Dendritic cell treated with granulocyte-macrophage colony-stimulating factor and Interleukin-4, amounts not matched to agents 40 ng/mL and 50 ng/mL, for 4 days (primary cell): Measurements from ENCODE around the gene P2RX7.

ENCODE experiments used
- H3K27ac Mint-ChIP-seq: one replicate; pipeline ENCODE4 v1.8.0; 2022; ENCODE audit warnings: mild to moderate bottlenecking, mixed read lengths
- H3K27me3 Mint-ChIP-seq: one replicate; pipeline ENCODE4 v1.8.0; 2022; ENCODE audit warnings: mild to moderate bottlenecking, mixed read lengths
- H3K36me3 Mint-ChIP-seq: one replicate; pipeline ENCODE4 v1.8.0; 2022; ENCODE audit warnings: low read depth, mixed read lengths
- H3K4me1 Mint-ChIP-seq: one replicate; pipeline ENCODE4 v1.8.0; 2022; ENCODE audit warnings: low read depth, mixed read lengths
- H3K4me3 Mint-ChIP-seq: one replicate; pipeline ENCODE4 v1.8.0; 2022; ENCODE audit warnings: mild to moderate bottlenecking, moderate library complexity, mixed read lengths
- H3K9me3 Mint-ChIP-seq: one replicate; pipeline ENCODE4 v1.8.0; 2022; ENCODE audit warnings: mixed read lengths
- intact Hi-C: fragments of 100-400 bp; cut with micrococcal nuclease; formaldehyde crosslinking; loops from one replicate; pipeline ENCODE4 v1.15.0; 2022

Gene P2RX7

GRCh38 chr12:121116318-121117225, 16.1 kb upstream of the P2RX7 start:
- H3K27me3 Mint-ChIP-seq, result peaks cover 3% of the 10 kb centered on the region
- H3K9me3 Mint-ChIP-seq, result no peaks in the 10 kb centered on the region
- intact Hi-C loops, result no loop called here
- H3K36me3 Mint-ChIP-seq, result no peaks in the 10 kb centered on the region
- no peak overlapping the region for H3K27ac Mint-ChIP-seq
- no peak overlapping the region for H3K4me3 Mint-ChIP-seq
- H3K4me1 Mint-ChIP-seq, result peaks cover 8% of the 10 kb centered on the region

GRCh38 chr12:121117226-121117777, 15.4 kb upstream of the P2RX7 start:
- no peak overlapping the region for H3K27ac Mint-ChIP-seq
- H3K4me1 Mint-ChIP-seq, result peaks cover 8% of the 10 kb centered on the region
- intact Hi-C loops, result no loop called here
- H3K9me3 Mint-ChIP-seq, result no peaks in the 10 kb centered on the region
- peaks cover 3% of the 10 kb centered on the region for H3K27me3 Mint-ChIP-seq
- no peaks in the 10 kb centered on the region for H3K36me3 Mint-ChIP-seq
- no peak overlapping the region for H3K4me3 Mint-ChIP-seq

DNA sequence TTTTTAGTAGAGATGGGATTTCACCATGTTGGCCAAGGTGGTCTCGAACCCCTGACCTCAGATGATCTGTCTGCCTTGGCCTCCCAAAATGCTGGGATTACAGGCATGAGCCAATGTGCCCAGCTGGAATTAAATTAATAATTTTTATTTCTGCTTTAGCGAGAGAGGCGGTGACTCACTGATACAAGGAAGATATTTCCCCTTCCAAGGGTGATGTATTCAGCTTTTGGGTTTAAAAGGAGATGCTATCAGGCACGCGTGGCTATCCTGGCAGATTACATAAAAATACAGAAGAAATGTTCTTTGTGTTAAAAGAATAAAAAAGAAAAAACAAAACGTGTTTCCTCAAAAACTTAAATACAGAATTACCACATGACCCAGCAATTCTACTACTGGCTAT, 12.4 kb upstream of the P2RX7 start:
- peaks cover 14% of the 10 kb centered on the region for H3K4me1 Mint-ChIP-seq
- no peaks in the 10 kb centered on the region for H3K36me3 Mint-ChIP-seq
- H3K27me3 Mint-ChIP-seq, result peaks cover 3% of the 10 kb centered on the region
- H3K27ac Mint-ChIP-seq, result no peak overlapping the region
- no peaks in the 10 kb centered on the region for H3K9me3 Mint-ChIP-seq
- H3K4me3 Mint-ChIP-seq, result no peak overlapping the region
- intact Hi-C loops, result no loop called here

- Mint-ChIP-seq H3K4me1 (peaks cover 16% of the 10 kb centered on the region), H3K36me3 (no peaks in the 10 kb centered on the region), H3K27ac (no peak overlapping the region), H3K9me3 (no peaks in the 10 kb centered on the region), H3K4me3 (no peak overlapping the region), H3K27me3 (peaks cover 3% of the 10 kb centered on the region)
- intact Hi-C loops, result no loop called here
Measured at GRCh38 chr12:121120989-121121755, 11.5 kb upstream of the P2RX7 start.

DNA sequence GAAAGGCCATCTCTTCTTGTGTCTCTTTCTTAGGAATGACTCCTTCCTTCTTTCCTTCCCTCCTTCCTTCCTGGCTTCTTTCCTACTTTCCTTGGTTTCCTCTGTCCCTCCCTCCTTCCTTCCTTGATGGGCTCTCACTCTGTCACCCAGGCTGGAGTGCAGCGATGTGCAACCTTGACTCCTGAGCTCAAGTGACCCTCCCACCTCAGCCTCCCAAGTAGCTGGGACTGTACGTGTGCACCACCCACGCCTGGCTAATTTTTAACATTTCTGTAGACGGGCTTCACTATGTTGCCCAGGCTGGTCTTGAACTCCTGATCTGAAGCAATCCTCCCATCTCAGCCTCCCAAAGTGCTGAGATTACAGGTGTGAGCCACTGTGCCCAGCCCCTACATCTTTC, 10.9 kb upstream of the P2RX7 start:
- H3K4me3 Mint-ChIP-seq, result no peak overlapping the region
- no peaks in the 10 kb centered on the region for H3K9me3 Mint-ChIP-seq
- no peak overlapping the region for H3K27ac Mint-ChIP-seq
- peaks cover 3% of the 10 kb centered on the region for H3K27me3 Mint-ChIP-seq
- intact Hi-C loops, result no loop called here
- no peaks in the 10 kb centered on the region for H3K36me3 Mint-ChIP-seq
- H3K4me1 Mint-ChIP-seq, result peaks cover 19% of the 10 kb centered on the region

DNA sequence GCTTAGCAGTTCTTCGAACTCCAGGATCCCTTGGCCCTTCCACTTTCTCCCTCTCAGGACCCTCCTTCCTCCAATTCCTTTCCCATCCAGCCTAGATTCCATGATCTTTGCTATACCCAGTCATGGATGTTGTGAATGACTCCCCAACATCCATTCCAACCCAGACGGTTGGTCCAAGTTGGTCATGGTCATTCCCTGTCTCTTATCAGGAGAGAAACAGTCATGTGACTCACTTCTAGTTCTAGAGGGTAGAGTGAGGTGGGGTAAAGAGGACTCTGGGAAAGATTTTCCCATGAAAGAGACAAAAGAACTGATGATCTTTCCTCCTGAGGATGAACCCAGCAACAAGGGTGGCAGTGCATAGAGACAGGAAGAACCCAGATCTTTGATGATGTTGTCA, 9.2 kb upstream of the P2RX7 start:
- intact Hi-C loops, result no loop called here
- Mint-ChIP-seq H3K36me3 (no peaks in the 10 kb centered on the region), H3K4me1 (peaks cover 34% of the 10 kb centered on the region), H3K27me3 (peaks cover 3% of the 10 kb centered on the region), H3K4me3 (no peak overlapping the region), H3K27ac (no peak overlapping the region), H3K9me3 (no peaks in the 10 kb centered on the region)

DNA sequence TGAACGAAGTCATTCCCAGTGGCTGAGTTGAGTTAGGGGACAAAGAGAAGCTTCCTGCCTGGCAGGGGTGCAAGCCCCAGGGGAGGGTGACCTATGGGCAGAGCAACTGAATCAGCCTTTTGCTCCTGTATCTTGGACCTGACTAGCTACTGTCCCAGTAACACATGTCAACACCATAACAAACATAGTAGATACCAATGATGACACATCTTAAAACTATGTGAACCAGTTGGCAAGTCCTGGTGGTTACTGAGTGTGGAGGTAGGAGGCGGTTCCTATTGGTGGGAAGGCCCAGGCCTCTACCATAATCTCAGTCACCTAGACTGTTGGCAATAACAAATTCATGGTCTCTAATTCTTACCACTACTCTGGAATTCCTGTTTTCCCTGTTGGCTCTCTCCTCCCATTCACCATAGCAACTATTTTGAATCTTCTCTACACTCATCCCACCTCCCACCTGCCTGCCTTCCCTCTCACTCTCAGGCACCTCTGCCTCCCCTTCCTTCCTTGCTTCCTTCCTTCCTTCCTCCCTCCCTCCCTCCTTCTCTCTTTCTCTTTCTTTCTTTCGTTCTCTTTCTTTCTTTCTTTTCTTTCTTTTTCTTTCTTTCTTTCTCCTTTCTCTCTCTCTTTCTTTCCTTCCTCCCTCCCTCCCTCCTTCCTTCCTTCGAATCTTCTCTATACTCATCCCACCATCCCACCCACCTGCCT, 8.1 kb upstream of the P2RX7 start:
- Mint-ChIP-seq H3K4me3 (no peak overlapping the region), H3K4me1 (peaks cover 44% of the 10 kb centered on the region), H3K9me3 (no peaks in the 10 kb centered on the region), H3K27me3 (peaks cover 3% of the 10 kb centered on the region), H3K36me3 (no peaks in the 10 kb centered on the region), H3K27ac (no peak overlapping the region)
- intact Hi-C loops, result no loop called here

DNA sequence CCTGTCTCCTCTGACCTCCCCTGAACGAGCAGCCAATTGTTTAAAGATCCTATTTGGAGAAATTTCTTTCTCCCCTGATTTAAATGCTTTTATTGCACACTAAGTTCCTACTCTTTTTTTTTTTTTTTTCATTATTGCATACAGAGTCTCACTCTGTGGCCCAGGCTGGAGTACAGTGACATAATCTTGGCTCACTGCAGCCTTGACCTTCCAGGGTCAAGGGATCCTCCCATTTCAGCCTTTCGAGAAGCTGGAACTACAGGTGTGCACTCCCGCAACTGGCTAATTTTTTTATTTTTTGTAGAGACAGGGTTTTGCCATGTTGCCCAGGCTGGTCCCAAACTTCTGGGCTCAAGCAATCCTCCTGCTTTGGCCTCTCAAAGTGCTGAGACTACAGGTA, 5.2 kb upstream of the P2RX7 start:
- no peaks in the 10 kb centered on the region for H3K36me3 Mint-ChIP-seq
- H3K27ac Mint-ChIP-seq, result peak overlapping the region; percentile 92
- H3K4me1 Mint-ChIP-seq, result peaks cover 65% of the 10 kb centered on the region
- no peaks in the 10 kb centered on the region for H3K27me3 Mint-ChIP-seq
- H3K4me3 Mint-ChIP-seq, result no peak overlapping the region
- intact Hi-C loops, result no loop called here
- no peaks in the 10 kb centered on the region for H3K9me3 Mint-ChIP-seq

GRCh38 chr12:121128908-121129810, 3.5 kb upstream of the P2RX7 start:
- no peaks in the 10 kb centered on the region for H3K9me3 Mint-ChIP-seq
- H3K4me3 Mint-ChIP-seq, result peak overlapping the region; percentile 53
- intact Hi-C loops, result loop anchor here (1.0 to 2.0 kb wide), 3 partner anchors 15 to 86 kb away; partner anchors contain the start of gene P2RX4
- peaks cover 8% of the 10 kb centered on the region for H3K36me3 Mint-ChIP-seq
- H3K27me3 Mint-ChIP-seq, result no peaks in the 10 kb centered on the region
- peak overlapping the region; percentile 92 for H3K27ac Mint-ChIP-seq
- H3K4me1 Mint-ChIP-seq, result peaks cover 82% of the 10 kb centered on the region

DNA sequence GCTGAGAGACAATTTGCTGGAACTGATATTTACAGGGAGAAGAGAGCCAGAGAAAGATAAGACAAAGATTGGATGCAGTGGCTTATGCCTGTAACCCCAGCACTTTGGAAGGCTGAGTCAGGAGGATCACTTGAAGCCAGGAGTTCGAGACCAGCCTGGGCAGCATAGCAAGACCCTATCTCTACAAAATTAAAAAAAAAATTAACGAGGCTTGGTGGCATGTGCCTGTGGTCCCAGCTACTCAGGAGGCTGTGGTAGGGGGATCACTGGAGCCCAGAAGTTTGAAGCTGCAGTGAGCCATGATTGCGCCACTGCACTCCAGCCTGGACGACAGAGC, 2.9 kb upstream of the P2RX7 start:
- Mint-ChIP-seq H3K4me1 (peaks cover 87% of the 10 kb centered on the region), H3K27ac (peak overlapping the region; percentile 92), H3K27me3 (no peaks in the 10 kb centered on the region), H3K9me3 (no peaks in the 10 kb centered on the region), H3K4me3 (peak overlapping the region; percentile 53), H3K36me3 (peaks cover 8% of the 10 kb centered on the region)
- intact Hi-C loops, result loop anchor here (1.0 to 5.0 kb wide), 4 partner anchors 15 to 85 kb away; partner anchors contain the start of gene P2RX4

DNA sequence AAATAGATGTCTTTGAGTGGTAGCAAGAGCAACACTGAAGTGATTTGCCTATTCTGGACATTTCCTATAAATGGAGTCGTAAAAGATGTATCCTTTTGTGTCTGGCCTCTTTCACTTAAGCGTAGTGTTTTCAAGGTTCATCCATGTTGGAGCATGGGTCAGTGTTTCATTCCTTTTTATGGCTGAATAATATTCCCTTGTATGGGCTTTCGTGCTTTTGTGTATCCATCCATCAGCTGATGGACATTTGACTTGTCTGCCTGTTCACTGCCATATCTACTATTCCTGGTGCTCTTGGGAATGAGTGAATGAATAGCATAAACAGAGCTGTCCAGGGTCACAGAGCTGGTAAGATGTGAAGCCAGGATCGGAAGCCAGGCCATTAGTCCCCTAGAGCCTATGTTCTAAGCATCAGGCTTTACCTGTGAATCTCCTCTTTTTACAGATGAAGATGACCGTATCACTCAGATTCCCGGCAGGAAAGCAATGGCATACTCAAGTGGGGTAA, 1.8 kb upstream of the P2RX7 start:
- no peaks in the 10 kb centered on the region for H3K27me3 Mint-ChIP-seq
- H3K4me1 Mint-ChIP-seq, result peaks cover 83% of the 10 kb centered on the region
- no peak overlapping the region for H3K4me3 Mint-ChIP-seq
- no peaks in the 10 kb centered on the region for H3K9me3 Mint-ChIP-seq
- intact Hi-C loops, result loop anchor here (5.0 kb wide), 1 partner anchor 61 kb away; no protein-coding TSS in a partner anchor
- H3K27ac Mint-ChIP-seq, result peak overlapping the region; percentile 92
- peaks cover 8% of the 10 kb centered on the region for H3K36me3 Mint-ChIP-seq

DNA sequence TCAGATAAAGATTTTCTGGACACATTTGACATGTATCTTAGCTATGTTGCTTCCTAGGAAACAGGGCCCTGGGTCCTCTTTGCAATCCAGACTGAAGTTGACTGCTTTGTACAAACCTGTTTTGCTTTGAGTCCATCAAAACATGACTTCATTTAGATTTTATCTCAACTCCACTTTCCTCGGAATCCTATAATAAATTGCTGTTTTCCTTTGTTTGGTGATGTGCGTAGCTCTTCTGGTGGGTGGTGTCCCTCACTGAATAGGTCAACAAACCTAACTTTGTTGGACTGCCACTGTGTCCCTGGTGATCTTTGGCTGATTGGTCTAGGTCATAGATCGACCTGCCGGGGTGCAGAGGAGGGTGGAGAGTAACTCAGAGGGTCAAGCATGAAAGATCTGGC, 735 bp upstream of the P2RX7 start:
- H3K36me3 Mint-ChIP-seq, result peaks cover 8% of the 10 kb centered on the region
- H3K9me3 Mint-ChIP-seq, result no peaks in the 10 kb centered on the region
- H3K4me3 Mint-ChIP-seq, result no peak overlapping the region
- H3K4me1 Mint-ChIP-seq, result peaks cover 77% of the 10 kb centered on the region
- intact Hi-C loops, result loop anchor here (2.0 to 5.0 kb wide), 2 partner anchors 43 to 60 kb away; no protein-coding TSS in a partner anchor
- peak overlapping the region; percentile 95 for H3K27ac Mint-ChIP-seq
- no peaks in the 10 kb centered on the region for H3K27me3 Mint-ChIP-seq
